Measurements from ENCODE around the gene FARP1.
"Not testable (repeated sequence)": the region's sequence is repeated elsewhere in the genome, so short reads cannot be mapped to it uniquely, and the experiment has no call there.

Gene FARP1

GRCh38 chr13:98406427-98406826 is 263.5 kb downstream of the FARP1 start:
- DNase-seq: no peak

- no peak for DNase-seq
Measured at GRCh38 chr13:98406971-98407370, 264.1 kb downstream of the FARP1 start.

- DNase-seq: no peak
Measured at GRCh38 chr13:98407575-98407974, 264.7 kb downstream of the FARP1 start.

GRCh38 chr13:98409281-98409680 is 266.4 kb downstream of the FARP1 start:
- no peak for DNase-seq

GRCh38 chr13:98410612-98411011 is 267.7 kb downstream of the FARP1 start:
- DNase-seq: no peak

- no peak for DNase-seq
Measured at GRCh38 chr13:98411013-98411412, 268.1 kb downstream of the FARP1 start.

GRCh38 chr13:98411617-98412265 is 268.8 kb downstream of the FARP1 start:
- DNase-seq: peak; percentile 4

- DNase-seq: not testable (repeated sequence)
Measured at GRCh38 chr13:98413278-98413677, 270.4 kb downstream of the FARP1 start.

- DNase-seq: peak; percentile 13
Measured at GRCh38 chr13:98413796-98414195, 270.9 kb downstream of the FARP1 start.

- DNase-seq: no peak
Measured at GRCh38 chr13:98415326-98416070, 272.6 kb downstream of the FARP1 start.

GRCh38 chr13:98416408-98416807 is 273.5 kb downstream of the FARP1 start:
- DNase-seq: no peak

GRCh38 chr13:98419786-98420553 is 277.1 kb downstream of the FARP1 start:
- DNase-seq: no peak

GRCh38 chr13:98420554-98421175 is 277.8 kb downstream of the FARP1 start:
- no peak for DNase-seq

- DNase-seq: no peak
Measured at GRCh38 chr13:98422046-98422445, 279.2 kb downstream of the FARP1 start.

- no peak for DNase-seq
Measured at GRCh38 chr13:98423417-98423816, 280.5 kb downstream of the FARP1 start.

- DNase-seq: no peak
Measured at GRCh38 chr13:98427331-98427995, 284.6 kb downstream of the FARP1 start.

- DNase-seq: no peak
Measured at GRCh38 chr13:98428256-98428966, 285.5 kb downstream of the FARP1 start.

- no peak for DNase-seq
Measured at GRCh38 chr13:98429081-98429480, 286.2 kb downstream of the FARP1 start.

GRCh38 chr13:98429531-98429930 is 286.6 kb downstream of the FARP1 start:
- DNase-seq: no peak

- no peak for DNase-seq
Measured at GRCh38 chr13:98429977-98430736, 287.3 kb downstream of the FARP1 start.

GRCh38 chr13:98432638-98433037 is 289.7 kb downstream of the FARP1 start:
- DNase-seq: no peak

Data from activated CD4-positive, alpha-beta T cell treated with anti-CD3 and anti-CD28 coated beads for 48 hours (primary cell).